Measurements from ENCODE around the gene RAMP2.
"Not testable (repeated sequence)": the region's sequence is repeated elsewhere in the genome, so short reads cannot be mapped to it uniquely, and the experiment has no call there.

RAMP2 gene

DNA sequence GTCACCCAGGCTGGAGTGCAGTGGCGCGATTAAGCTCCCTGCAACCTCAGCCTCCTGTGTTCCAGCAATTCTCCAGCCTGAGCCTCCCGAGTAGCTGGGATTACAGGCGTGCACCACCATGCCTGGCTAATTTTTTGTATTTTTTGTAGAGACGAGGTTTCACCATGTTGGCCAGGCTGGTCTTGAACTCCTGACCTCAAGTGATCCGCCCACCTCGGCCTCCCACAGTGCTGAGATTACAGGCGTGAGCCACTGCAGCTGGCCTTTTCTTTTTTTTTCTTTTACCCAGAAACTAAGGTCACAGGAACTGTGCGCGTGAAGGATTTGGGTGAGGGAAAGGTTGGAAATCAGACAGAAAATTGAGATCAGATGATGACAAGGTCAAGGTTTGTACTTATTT lies 8.9 kb downstream of the RAMP2 start:
- not testable (repeated sequence) for DNase-seq (ENCODE audit: low read depth)

DNA sequence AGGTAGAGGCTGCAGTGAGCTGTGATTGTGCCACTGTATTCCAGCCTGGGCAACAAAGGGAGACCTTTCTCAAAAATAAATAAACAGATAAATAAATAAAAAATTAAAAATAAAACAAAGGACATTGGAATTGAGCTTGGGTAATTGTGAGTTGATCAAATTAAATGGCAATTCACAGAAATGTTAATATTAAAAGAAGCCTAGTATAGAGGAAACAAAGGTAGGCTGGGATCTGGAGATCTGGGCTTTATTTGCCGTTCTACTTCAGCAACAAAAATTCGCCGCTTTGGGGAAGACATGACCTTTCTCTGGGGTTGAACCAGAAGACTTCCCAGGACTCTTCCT lies 11.9 kb downstream of the RAMP2 start:
- no peak for DNase-seq (ENCODE audit: low read depth)

DNA sequence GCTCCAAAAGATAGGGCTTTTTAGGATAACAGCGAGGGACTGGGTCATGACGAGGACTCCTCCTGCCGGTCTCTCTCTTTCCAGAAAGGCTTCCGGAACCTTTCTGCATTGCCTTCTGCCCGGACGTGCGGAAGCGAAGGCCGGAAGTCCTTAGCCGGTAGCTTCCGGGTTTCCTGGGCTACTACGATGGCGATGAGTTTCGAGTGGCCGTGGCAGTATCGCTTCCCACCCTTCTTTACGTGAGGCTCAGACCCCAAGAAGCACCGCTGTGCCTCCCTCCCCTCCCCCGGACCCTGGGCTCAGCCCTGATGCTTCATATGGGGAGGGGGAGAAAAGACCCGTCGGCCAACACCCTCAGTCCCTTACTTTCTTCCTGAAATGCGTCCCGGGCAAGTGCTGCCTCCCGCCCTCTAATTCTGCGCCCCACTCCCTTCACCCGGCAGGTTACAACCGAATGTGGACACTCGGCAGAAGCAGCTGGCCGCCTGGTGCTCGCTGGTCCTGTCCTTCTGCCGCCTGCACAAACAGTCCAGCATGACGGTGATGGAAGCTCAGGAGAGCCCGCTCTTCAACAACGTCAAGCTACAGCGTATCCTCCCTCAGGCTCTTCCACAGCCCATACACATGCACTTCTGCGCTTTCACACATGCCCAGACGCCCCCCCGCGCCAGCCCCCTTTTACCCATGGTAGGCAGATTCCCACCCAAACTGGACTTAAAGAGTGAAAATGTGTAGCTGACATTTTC lies 12.4 kb downstream of the RAMP2 start, which contains the start of gene VPS25:
VPS25 (plus strand) TSS at position 160 of the 746 bp plus-strand sequence; CDS start at position 187, 27 bp downstream.
- peak; percentile 64 for DNase-seq (ENCODE audit: low read depth)

DNA sequence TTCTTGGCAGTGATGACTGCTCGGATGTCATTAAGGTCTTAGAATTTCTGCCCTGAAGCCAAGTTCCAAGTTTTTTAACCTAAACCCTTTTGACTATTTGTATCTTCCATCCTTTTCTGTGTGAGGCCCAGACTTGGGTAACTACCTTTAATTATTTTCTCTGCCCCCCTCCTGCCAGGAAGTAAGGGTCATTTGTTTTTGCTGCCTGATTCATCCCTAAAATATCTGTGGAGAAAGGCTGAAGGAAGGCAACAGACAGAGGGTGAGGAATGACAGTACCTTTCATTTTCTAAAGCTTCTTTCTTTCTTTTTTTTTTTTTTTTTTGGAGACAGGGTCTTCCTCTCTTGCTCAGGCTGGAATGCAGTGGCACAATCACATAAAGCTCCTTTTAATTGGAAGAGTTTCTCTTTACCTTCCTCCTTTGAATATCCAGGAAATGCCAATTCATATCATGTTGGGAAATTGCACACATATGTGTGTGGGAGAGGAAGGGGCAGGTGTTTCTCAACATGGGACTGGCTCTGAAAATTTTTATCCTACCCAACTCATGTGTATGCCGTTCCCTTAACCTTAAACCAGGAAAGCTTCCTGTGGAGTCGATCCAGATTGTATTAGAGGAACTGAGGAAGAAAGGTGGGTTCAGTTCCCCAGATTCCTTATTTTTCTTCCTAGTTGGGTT lies 13.2 kb downstream of the RAMP2 start:
- DNase-seq (ENCODE audit: low read depth) = no peak

DNA sequence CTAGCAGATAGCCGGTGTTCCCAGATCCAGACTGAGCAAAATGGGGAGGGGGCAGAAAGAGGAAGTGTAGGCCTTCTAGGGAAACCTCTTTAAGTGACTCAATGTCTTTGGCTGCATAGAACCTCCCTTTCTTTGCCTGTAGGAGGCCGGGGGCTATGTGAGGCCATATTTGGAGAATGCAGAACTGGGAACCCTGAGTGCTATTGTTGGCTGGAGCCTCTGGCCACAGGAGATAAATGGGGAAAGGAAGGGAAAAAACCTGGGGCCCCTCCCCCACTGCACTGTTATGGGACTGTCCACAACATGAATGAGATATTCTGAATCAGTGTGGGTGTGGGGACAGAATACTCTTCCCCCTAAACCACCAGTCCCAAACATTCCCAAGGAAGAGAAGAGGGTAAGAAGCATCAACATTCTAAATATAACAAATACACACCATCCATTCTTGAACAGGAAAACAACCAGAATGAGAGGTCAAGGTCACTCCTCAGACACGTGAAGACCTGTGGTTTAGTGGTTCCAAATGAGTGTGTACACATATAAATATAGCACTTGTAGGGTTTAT lies 14.6 kb downstream of the RAMP2 start:
- DNase-seq (ENCODE audit: low read depth) = no peak

DNA sequence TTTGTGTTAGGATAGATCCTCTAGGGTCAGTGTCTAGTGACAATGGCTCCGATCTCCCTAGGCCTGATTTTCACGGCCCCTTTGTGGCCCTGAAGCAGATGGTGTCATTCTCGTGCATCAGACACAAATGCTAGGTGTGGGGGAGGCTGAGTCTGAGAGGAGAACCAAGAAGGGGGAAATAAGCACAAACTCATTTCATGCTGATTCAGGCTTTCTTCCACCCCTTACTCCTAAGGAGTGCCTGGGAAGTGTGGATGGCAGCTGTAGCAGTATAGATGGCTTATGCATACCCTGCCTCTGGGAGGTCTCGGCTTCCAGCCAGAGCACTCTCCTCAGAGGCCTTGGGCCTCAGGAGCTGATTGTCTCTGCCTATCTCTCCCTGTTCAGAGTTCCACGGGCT lies 17.5 kb downstream of the RAMP2 start:
- no peak for DNase-seq (ENCODE audit: low read depth)

DNA sequence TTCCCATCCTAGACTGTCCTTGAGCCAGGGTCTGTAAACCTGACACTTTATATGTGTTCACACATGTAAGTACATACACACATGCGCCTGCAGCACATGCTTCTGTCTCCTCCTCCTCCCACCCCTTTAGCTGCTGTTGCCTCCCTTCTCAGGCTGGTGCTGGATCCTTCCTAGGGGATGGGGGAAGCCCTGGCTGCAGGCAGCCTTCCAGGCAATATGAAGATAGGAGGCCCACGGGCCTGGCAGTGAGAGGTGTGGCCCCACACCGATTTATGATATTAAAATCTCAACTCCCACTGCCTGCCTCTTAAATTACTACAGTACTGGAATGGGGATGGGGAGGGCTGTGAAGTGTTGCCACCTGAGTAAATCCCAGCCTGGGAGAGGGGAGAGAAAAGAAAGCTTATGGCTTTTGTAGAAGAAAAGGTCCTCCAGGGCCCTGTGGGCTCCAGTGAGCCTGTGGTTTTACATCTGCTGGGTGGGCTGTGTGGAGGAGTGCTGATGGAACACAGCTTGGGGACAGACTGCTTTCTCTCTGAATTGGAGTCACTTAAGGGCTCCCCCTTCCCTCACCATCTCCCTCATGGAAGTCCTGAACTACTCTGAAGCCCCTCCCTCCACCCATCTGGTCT lies 18.4 kb downstream of the RAMP2 start:
- no peak for DNase-seq (ENCODE audit: low read depth)

DNA sequence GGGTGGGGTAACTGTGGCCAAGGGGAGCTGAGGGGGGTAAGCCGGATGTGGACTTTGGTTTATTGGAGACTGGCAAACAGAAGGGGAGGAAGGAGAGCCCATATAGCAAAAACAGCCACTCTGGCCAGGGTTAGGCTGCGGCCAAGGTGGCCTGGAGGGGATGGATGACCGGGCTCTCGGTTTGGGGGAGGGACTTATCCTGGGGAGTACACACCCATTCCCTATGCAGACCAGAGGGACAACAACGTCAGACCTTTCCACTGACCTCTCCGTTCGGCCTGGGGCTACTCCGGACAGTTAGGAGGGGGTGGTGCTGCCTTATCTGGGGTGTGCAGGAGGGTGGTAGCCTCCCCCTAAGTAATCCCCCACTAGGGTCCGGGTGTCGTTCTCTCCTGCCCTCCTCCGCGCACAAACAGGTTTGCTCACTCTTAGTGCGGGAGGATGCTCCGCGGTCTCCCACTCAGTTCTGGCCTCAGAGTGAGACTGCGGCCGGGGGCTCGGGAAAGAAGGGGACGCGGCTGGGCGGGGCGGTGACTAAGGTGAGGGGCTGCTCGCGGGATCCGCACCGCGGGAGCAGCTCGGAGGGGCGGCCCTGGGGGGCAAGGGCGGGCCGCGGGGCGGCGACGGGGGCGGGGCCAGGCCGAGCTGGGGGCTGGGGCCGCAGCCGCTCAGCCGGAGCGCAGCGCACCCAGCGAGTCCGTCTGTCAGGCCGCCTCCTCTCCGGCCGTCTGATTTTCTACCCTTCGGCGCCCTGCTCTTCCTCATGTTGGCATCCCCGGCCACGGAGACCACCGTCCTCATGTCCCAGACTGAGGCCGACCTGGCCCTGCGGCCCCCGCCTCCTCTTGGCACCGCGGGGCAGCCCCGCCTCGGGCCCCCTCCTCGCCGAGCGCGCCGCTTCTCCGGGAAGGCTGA lies 19.2 kb downstream of the RAMP2 start, which contains the start of gene WNK4:
WNK4 (plus strand) TSS at position 675 of the 915 bp plus-strand sequence; CDS start at position 764, 89 bp downstream.
- DNase-seq (ENCODE audit: low read depth) = no peak

DNA sequence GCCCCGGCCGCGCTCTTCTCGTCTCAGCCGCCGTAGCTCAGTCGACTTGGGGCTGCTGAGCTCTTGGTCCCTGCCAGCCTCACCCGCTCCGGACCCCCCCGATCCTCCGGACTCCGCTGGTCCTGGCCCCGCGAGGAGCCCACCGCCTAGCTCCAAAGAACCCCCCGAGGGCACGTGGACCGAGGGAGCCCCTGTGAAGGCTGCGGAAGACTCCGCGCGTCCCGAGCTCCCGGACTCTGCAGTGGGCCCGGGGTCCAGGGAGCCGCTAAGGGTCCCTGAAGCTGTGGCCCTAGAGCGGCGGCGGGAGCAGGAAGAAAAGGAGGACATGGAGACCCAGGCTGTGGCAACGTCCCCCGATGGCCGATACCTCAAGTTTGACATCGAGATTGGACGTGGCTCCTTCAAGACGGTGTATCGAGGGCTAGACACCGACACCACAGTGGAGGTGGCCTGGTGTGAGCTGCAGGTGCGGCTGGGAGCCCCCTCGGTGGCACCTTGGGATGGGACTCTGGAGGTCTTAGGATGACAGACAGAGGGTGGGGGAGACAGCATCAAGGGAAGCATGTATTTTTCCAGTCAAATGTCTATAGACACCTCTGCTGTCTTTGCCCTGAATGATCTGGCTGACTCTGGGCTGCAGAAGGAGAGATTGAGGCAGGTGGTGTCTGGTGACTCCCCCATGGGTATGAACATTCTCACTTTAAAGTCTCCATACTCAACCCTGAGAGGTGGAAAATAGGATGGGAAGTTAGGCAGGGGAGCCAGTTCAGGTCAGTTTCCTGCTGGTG lies 20.0 kb downstream of the RAMP2 start:
- no peak for DNase-seq (ENCODE audit: low read depth)

DNA sequence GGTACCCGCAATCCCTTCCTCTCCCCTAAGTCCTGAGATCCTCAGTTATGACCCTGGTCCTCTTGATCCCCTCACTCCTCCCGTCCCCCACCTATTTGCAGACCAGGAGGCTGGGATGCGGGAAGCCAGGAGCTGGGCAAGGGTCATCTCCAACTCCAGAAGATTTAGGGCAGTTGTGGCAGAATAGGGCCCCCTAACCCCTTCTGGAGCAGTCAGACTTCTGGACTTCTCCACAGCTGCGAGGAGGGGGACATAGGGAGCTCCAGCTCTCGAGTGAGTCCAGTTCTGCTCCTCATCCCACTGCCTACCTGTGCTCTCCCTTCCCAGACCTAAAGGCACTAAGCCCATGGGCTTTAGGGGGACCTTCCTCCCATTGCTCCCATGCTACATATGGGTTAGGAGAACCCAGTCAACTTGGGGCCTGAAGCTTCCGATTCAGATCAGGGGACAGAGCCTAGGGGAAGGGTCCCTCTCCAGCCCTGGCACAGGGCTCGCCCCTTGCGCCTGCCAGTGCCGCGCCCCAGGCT lies 20.7 kb downstream of the RAMP2 start:
- DNase-seq (ENCODE audit: low read depth) = no peak

DNA sequence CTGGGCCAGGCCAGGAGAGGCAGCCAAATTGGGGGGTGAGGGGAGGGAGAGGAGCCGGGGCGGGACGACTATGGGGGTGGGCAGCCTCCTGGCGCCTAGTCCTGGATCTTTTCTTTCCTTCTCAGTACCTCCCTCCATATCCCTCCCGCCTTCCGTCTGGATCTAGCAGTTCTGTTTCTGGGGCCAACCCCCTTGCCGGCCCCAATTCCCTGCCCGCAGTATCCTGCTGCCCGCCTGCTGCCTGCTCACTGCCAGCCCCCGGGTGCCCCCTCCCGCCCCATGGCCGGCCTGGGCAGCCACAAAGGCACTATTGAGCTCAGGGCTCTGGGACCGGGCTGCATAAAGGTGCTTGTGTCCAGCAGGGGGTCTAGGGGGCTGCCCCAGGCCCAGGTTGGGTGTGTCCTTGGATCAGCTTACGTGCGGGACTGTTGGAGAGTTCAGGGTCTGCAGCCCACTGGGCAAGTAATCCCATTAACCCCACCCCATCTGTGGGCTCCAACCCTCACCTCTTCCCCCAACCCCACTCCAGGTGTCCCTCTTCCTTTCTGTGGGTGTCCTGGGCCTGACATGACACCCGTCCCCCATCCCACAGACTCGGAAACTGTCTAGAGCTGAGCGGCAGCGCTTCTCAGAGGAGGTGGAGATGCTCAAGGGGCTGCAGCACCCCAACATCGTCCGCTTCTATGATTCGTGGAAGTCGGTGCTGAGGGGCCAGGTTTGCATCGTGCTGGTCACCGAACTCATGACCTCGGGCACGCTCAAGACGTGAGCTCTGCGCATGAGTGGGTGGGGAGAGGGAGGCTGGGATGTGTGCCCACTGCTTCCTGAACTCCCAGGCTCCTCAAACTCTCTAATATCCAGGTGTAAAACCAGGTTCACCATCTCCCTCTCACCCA lies 21.4 kb downstream of the RAMP2 start:
- DNase-seq (ENCODE audit: low read depth) = no peak

DNA sequence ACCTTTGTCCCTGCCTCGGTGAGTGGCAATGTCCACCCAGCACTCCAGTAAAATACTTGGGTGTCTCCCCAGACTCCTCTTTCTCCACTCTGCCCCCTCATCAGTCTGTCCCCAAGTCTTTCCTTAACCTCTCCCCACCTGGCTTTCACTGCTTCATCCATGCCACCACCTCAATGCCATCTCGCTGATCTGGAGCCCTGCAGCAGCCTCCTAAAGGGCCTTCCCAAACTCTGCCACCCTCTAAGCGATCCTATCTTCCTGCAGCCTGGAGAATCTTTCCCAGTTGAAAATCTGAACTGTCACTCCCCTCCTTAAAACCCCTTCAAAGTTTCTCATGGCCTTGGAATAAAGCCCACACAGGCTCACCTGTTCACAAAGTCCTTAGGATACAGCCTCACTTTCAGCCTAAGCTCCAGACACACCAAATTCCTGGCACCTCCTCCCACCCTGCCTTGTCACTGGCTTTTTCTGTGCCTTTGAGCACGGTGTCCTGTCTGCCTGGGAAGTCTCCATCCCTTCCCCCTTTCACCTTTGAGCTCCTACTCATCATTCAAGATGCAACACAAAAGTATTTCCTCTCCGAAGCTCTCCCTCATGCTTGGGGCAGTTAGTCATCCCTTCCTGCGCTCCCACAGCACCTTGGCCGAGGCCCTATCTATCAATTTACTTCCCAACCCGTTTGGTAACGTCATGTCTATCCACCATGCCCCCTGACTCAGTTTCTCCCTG lies 22.2 kb downstream of the RAMP2 start:
- no peak for DNase-seq (ENCODE audit: low read depth)

DNA sequence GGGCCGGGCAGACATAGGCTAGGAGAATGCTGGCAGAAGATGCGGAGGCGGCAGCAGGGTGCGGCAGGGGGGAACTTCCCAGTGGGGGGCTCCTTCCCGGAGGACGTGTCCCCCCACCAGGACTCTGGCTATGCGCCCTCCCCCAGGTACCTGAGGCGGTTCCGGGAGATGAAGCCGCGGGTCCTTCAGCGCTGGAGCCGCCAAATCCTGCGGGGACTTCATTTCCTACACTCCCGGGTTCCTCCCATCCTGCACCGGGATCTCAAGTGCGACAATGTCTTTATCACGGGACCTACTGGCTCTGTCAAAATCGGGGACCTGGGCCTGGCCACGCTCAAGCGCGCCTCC lies 22.7 kb downstream of the RAMP2 start:
- DNase-seq (ENCODE audit: low read depth) = no peak

DNA sequence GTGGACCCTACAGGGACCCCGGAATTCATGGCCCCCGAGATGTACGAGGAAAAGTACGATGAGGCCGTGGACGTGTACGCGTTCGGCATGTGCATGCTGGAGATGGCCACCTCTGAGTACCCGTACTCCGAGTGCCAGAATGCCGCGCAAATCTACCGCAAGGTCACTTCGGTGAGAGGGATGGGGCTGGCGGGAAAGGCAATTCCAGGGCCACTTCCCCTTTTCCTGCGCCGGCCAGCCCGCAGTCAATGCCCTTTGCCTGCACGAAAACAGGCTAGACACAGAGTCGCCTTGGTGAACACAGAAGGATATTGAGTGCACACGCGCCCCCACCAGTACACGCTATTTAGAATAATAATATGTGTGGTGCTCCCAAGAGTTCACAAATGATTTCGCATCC lies 23.4 kb downstream of the RAMP2 start:
- no peak for DNase-seq (ENCODE audit: low read depth)

DNA sequence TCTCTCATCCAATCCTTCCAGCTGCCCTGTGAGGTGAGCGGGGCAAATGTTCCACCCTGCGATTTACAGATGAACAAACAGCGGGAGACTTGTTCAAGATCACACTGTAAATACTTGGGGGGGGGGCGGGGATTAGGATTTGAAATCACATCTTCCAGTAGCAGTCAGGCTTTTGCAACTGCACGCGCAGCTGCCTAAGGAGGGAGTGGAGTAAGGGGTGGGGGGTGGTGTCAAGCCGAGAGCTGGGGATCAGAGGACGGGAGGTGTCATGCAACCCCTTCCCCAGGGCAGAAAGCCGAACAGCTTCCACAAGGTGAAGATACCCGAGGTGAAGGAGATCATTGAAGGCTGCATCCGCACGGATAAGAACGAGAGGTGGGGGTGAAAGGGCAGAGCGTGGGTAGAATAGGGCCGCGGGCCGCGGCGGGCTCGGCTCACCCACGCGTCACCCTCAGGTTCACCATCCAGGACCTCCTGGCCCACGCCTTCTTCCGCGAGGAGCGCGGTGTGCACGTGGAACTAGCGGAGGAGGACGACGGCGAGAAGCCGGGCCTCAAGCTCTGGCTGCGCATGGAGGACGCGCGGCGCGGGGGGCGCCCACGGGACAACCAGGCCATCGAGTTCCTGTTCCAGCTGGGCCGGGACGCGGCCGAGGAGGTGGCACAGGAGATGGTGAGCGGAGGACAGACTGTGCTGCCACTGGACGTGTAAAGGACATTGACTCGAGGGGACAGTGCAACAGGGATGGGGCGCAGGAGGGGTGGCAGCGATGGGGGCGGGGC lies 24.0 kb downstream of the RAMP2 start:
- DNase-seq (ENCODE audit: low read depth) = peak; percentile 26

DNA sequence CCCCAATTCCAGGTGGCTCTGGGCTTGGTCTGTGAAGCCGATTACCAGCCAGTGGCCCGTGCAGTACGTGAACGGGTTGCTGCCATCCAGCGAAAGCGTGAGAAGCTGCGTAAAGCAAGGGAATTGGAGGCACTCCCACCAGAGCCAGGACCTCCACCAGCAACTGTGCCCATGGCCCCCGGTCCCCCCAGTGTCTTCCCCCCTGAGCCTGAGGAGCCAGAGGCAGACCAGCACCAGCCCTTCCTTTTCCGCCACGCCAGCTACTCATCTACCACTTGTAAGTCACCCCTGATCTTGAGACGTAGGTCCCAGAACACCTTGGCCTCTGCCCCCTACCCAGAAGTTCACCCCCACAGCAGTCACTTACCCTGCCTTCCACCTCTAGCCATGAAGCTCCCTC lies 26.2 kb downstream of the RAMP2 start:
- DNase-seq (ENCODE audit: low read depth) = no peak

DNA sequence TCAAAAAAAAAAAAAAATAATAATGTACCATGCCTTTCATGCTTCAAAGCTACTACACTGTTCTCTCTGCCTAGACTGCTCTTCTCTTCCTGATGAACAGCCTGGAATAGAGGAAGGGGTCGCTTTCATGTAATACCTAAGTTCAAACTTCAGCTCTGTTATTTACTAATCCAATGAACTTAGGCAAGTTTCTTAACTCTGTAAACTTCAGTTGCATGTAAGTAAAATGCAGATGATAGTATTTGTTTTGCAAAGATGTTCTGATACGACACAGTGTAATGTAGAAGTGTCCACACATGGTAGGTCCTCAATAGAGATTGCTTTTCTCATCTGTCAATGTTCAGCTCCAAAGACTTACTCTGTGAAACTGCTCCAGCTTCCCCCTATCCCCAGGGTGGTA lies 30.9 kb downstream of the RAMP2 start:
- no peak for DNase-seq (ENCODE audit: low read depth)

DNA sequence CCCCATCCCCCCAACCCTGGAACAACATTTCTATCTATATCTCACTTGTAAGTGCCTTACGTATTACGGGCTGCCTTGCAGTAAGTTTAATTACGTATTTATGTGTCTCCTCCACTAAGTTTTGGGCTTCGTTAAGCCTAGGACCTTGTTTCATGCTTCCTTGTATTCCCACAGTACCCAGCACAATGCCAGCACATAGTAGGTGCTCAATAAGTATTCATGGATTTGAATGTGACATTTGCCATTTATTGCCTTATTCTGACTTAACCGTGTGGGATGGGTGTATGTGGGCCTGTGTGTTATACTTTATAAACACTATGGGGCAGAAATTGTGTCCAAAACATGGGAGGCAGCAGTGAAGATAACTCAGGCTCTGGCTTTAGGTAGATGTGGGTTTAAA lies 31.5 kb downstream of the RAMP2 start:
- no peak for DNase-seq (ENCODE audit: low read depth)
